ENCODE data around the gene ZC3H18.

- TF ChIP-seq CTCF (IDR thresholded peaks at IDR 0.05; ENCODE audit: low read depth, low read length, poor library complexity, severe bottlenecking) (no peak), EZH2phosphoT487 (IDR thresholded peaks at IDR 0.05; ENCODE audit: borderline replicate concordance, low read length) (no peak)
Observed at GRCh38 chr16:88554711-88555264, 15.4 kb upstream of the ZC3H18 start.
